Erythroblast (primary cell): ENCODE results near the gene ZNF423.

Experiments used
- DNase-seq, 2 experiments: peaks; one replicate each; lab custom pipeline; 2025; lab: John Stamatoyannopoulos, UW
- GATA1 ChIP-seq: IDR thresholded peaks from 2 replicates; pipeline ENCODE4 v1.6.1; 2011; ENCODE audit warnings: low read depth, mild to moderate bottlenecking, control low read depth, low read length, moderate library complexity
- POLR2A ChIP-seq: IDR thresholded peaks from 2 replicates; pipeline ENCODE4 v1.6.1; 2011; ENCODE audit warnings: mild to moderate bottlenecking, low read length

The ZNF423 gene

GRCh38 chr16:49745311-49745747 lies 110.6 kb downstream of the ZNF423 start:
- TF ChIP-seq POLR2A = no peak
- TF ChIP-seq GATA1 = no peak
- no peak for DNase-seq

- no peak for DNase-seq
- TF ChIP-seq POLR2A = no peak
- TF ChIP-seq GATA1 = no peak
These were observed 111.4 kb downstream of the ZNF423 start for GRCh38 chr16:49744244-49745220.

GRCh38 chr16:49743658-49744057 lies 112.3 kb downstream of the ZNF423 start:
- DNase-seq = no peak
- TF ChIP-seq GATA1 = no peak

DNA sequence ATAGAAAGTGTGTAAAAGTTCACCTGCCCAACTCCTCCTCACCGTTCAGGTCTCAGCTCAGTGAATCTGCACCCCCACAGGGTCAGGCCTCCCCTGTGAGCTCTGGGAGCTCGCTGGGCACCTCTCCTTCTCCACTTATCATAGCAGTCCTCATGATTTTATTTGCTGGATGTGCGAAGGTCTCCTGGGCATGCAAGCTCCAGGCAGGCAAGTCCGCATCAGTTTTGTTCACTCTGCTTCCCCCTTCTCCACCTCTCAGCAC lies 112.8 kb downstream of the ZNF423 start:
- TF ChIP-seq GATA1 (no peak), POLR2A (no peak)

GRCh38 chr16:49742428-49743202 lies 113.3 kb downstream of the ZNF423 start:
- no peak for TF ChIP-seq GATA1
- TF ChIP-seq POLR2A = no peak
- DNase-seq = no peak

More for the DNA sequence above, 112.8 kb downstream of the ZNF423 start:
- no peak for DNase-seq

DNA sequence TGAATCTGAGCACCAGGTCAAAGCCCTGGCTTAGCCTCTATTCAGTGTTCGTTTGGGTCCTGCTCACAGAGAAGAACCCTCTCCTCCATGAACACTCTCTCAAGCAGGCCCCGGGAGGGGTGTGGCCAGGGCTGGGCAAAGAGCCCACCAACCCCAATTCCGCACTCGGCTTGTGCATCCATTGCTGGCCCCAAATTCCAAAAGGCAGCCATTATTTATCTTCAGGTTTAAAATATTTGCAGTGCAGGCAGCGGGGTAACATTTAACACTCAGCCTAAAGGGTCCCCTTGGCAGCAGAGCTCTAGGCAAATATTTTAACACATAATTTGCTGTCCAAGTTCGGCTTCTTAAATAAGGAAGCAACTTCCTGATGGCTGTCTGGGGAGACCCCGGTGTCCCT lies 115.7 kb downstream of the ZNF423 start:
- TF ChIP-seq GATA1 (no peak), POLR2A (no peak)
- no peak for DNase-seq

DNA sequence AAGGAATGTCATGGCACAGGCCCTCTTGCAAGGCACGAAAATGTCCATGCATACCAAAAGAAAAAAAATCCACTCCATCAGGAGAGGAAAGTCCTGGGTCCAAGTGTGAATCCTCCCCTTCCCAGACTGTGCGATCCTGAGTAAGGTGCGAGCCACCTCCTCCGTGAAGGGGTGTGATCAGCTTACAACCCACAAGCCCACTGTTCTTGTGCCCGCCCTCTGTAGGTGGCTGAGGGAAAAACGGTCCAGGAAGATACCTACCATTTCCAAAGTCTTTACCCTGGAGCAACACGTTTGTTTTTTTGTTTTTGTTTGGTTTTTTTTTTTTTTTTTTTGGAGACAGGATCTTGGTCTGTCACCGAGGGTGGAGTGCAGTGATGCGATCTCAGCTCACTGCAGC lies 116.5 kb downstream of the ZNF423 start:
- peak in 1 of 2 experiments; percentile 6 for DNase-seq
- TF ChIP-seq GATA1 (no peak), POLR2A (no peak)

DNA sequence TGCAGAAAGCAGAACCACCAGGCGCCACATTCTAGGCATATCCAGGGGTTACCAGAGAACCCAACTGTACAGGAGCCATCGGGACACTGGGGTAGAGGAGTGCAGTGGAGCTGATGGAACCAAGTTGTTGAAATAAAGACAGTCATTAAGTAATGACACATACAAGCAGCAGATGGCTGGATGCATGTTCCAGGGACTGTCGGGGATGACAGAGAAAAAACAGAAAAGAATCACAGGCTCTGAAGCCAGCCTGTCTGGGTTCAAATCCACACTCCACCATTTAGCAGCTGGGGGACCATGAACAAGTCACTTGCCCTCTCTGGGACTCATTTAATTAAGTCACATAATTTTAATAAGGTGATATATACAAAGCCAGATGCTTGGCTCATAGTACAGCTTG lies 117.1 kb downstream of the ZNF423 start:
- TF ChIP-seq POLR2A = no peak
- no peak for TF ChIP-seq GATA1
- DNase-seq = no peak

GRCh38 chr16:49738001-49738400 lies 117.9 kb downstream of the ZNF423 start:
- DNase-seq = no peak
- no peak for TF ChIP-seq POLR2A
- no peak for TF ChIP-seq GATA1

- no peak for DNase-seq
These were observed 118.4 kb downstream of the ZNF423 start for GRCh38 chr16:49737541-49737940.

DNA sequence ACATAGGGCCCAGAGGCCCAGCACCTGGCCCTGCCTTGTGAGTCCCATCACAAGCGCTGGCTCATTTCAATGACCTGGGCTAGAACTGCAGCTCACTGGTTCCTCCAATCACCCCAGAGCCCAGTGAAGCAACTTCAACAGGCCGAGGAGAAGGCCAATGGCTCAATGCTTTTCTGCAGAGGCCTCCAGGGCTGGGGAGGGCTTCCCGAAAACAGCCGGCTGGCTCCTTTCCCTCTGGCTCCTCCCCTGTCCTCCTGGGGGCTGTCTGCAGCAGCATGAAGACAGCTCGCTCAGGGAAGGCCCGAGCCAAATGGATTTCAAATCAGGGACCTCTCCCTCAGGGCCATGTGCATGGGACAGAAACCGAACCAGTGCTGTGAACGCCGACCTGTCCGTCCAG lies 121.6 kb downstream of the ZNF423 start:
- TF ChIP-seq POLR2A (no peak), GATA1 (no peak)
- DNase-seq = no peak

More at GRCh38 chr16:49737541-49737940, 118.4 kb downstream of the ZNF423 start:
- TF ChIP-seq GATA1 = no peak
- no peak for TF ChIP-seq POLR2A

DNA sequence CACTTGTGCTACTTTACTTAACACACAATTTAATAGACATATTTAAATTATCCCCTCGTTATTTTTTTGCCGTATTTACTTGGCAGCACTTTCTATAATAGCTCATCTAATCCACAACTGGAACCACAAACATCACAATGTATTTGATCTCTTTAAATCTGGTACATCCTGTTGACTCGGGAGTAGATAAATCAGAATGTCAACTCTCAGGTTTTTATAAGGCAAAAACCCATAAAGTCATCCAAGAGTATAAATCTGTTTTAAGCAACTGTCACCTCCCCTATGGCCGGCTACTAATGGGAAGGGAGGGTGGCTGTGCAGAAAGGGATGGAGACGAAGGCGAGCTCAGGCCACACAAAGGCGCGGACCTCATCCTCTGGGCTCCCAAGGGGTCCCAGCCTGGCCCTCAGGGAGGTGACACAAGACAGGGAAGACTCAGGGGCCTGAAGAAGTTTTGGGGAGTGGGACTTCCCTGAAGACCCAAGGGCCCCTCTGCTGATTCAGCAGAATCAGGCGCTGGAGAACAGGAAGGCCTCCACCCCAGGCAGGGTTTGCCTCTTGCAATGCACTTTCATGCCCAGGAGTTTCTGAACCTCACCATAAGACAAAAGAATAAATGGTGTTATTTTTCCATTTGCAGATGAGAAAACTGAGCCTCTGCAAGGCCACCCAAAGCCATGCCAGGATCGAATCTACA lies 122.5 kb downstream of the ZNF423 start:
- DNase-seq = no peak
- no peak for TF ChIP-seq GATA1
- no peak for TF ChIP-seq POLR2A

DNA sequence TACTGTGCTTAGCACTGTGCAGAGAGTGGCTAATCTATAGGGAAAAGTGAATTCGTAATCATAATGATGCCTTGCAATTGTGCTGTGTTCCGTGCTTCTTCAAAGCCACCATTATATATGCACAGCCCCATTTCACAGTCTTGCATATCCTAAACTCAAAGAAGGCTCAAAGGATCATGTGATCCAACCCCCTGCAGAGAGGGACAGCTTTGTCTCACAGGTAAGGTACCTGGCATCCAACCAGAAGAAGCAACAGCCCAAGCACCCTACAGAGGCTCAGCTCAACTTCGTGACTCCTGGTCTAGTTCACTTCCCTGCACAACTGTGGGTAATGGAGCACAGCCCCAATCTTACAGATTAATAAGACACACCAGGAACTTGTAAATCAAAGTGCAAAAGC lies 124.0 kb downstream of the ZNF423 start:
- TF ChIP-seq GATA1 (no peak), POLR2A (no peak)
- DNase-seq = no peak

DNA sequence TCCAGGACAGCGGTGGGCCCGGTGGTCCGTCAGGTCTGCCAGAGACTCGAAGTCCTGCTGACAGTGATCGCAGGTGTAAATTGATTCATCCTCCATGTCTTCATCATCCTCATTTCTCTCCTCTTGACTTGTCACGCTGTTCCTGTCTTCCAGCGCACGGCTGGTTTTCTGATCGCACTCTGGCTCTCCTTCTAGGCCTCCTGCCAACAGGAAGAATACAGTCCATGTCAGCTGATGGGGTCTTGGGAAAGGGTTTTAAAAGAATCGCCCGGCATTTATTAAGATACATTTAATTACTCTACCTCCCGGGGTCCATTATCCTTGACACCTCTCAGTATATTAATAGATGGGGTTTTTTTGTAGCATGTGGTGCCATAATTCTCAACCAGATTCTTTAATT lies 125.1 kb downstream of the ZNF423 start:
- TF ChIP-seq POLR2A (no peak), GATA1 (no peak)
- DNase-seq = no peak

DNA sequence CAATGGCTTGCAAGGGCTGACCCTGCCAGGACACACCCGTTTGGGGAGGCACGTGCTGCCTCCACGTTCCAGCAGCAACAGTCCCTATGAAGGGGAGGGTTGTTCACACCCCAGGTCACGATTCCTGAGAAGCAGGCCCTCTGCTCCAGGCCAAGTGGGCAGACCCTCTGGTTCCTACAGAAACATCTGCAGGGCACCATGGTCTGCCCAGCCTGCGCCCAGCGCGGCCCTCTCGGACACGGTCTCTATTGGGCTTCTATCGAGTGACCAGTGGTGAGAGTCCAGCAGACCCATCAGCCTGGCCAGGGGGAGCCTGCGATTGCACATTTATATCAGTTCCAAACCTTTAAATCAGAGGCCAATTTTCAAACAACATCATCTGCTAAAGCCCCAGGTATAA lies 128.3 kb downstream of the ZNF423 start:
- TF ChIP-seq POLR2A (no peak), GATA1 (no peak)
- DNase-seq = no peak
